AG04449 (cell line): Measurements from ENCODE around the gene TMEM116.

ENCODE experiments used
- CTCF ChIA-PET: fragments of 350-600 bp; formaldehyde crosslinking; extraction: SDS; loops from one replicate; lab custom pipeline; 2021; ENCODE audit warnings: antibody characterized with exemption; lab: Yijun Ruan, JAX
- POLR2A ChIA-PET: fragments of 400-600, 350-600 bp; formaldehyde crosslinking; extraction: SDS; loops from one replicate; lab custom pipeline; 2020; ENCODE audit warnings: antibody characterized with exemption, inconsistent platforms; lab: Yijun Ruan, JAX
- DNase-seq: peaks from one replicate; pipeline ENCODE4 v3.0.0-alpha.2; 2010; ENCODE audit warnings: low read depth, low spot score
- H3K4me3 ChIP-seq: 2 replicates; pipeline ENCODE4 v1.5.1; 2011; ENCODE audit warnings: low read depth, mild to moderate bottlenecking, control low read depth, low read length
- TF ChIP-seq, protein P1 (sequence below): IDR thresholded peaks from one replicate; pipeline ENCODE4 v1.5.1; 2011; ENCODE audit warnings: mild to moderate bottlenecking, moderate library complexity, low read length, control low read depth, inconsistent platforms; ENCODE audit not compliant: insufficient read depth; ENCODE audit errors: missing control alignments

TMEM116 gene

DNA sequence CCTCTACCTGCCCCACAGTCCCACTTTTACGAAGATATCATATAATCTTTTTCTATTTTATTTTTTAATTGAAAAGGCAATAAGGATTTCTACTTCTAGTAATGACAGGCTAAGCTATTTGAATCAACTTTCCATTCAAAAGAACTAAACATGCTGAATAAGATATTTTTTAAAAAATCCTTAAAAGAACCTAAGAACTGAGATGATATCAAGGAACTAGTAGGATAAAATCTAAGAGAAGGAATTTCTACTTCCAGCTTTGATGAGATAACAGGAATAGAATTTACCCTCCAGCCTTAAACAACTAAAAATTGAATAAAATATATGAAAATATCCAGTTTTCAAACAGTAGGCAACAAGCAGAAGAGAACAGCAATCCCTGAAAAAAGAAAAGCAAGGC is 69.0 kb downstream of the TMEM116 start:
- POLR2A ChIA-PET, result no interaction called here
- TF ChIP-seq, protein P1, sequence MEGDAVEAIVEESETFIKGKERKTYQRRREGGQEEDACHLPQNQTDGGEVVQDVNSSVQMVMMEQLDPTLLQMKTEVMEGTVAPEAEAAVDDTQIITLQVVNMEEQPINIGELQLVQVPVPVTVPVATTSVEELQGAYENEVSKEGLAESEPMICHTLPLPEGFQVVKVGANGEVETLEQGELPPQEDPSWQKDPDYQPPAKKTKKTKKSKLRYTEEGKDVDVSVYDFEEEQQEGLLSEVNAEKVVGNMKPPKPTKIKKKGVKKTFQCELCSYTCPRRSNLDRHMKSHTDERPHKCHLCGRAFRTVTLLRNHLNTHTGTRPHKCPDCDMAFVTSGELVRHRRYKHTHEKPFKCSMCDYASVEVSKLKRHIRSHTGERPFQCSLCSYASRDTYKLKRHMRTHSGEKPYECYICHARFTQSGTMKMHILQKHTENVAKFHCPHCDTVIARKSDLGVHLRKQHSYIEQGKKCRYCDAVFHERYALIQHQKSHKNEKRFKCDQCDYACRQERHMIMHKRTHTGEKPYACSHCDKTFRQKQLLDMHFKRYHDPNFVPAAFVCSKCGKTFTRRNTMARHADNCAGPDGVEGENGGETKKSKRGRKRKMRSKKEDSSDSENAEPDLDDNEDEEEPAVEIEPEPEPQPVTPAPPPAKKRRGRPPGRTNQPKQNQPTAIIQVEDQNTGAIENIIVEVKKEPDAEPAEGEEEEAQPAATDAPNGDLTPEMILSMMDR, result no peak
- DNase-seq, result no peak
- no peak overlapping the region for H3K4me3 ChIP-seq
- CTCF ChIA-PET, result interaction anchor here (0.7 to 4.2 kb wide), 19 partner anchors 10 to 467 kb away, joined by 3 to 21 read pairs (median 3); partner anchors contain the start of genes ERP29, MAPKAPK5 and TMEM116

- ChIA-PET CTCF (interaction anchor here (4.2 kb wide), 1 partner anchor 71 kb away, joined by 21 read pairs; the partner anchor contains the start of genes ERP29 and TMEM116), POLR2A (no interaction called here)
- no peak overlapping the region for H3K4me3 ChIP-seq
- TF ChIP-seq, protein P1, result no peak
- peak; percentile 46 for DNase-seq
These were observed 70.4 kb downstream of the TMEM116 start for GRCh38 chr12:111942557-111942956.

GRCh38 chr12:111937429-111937828 is 75.5 kb downstream of the TMEM116 start:
- H3K4me3 ChIP-seq, result no peak overlapping the region
- ChIA-PET POLR2A (no interaction called here), CTCF (interaction anchor here (1.3 kb wide), 1 partner anchor 17 kb away, joined by 4 read pairs; no protein-coding TSS in a partner anchor)
- TF ChIP-seq, protein P1, result no peak
- DNase-seq, result peak; percentile 31

DNA sequence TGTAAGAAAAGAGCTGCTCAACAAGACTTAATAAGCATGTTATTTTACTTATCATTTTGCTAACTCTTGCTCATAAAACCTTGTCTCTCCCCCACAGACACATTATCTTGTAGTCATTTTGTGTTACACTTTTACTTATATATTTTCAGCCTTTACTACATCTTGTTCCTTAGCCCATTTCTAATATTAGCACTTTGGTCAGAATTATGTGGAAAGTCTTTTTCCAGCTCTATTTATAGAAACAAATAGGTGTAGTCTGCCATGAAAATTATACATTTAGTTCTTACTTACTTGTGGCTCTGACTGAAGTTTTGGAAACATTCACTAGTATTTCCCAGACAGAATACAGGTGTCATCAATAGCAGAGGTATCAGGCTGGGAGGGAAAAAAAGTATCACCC is 76.1 kb downstream of the TMEM116 start:
- TF ChIP-seq, protein P1, result no peak
- POLR2A ChIA-PET, result interaction anchor here (0.6 kb wide), 1 partner anchor 15 kb away, joined by 4 read pairs; no protein-coding TSS in a partner anchor
- DNase-seq, result no peak
- CTCF ChIA-PET, result interaction anchor here (1.3 kb wide), 1 partner anchor 16 kb away, joined by 4 read pairs; no protein-coding TSS in a partner anchor
- H3K4me3 ChIP-seq, result no peak overlapping the region

DNA sequence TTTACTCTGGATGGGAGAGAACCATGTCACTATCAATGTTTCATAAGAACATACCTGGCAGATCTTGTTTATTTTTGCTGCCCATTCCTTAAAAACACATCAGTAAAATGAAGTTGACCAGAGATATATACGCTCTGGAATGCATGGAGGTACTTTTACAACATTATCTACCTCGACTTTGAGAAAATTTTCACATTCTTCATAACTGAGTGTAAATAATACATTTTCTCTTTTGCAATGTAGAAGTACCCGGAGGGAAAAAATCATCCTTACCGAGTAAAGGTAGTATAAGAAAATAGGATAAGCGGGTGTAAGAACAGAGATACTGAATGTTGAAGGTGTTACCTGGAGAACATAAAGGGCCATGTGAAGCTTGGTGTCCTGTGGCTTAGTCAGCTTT is 80.7 kb downstream of the TMEM116 start:
- H3K4me3 ChIP-seq, result no peak overlapping the region
- CTCF ChIA-PET, result interaction anchor here (0.7 to 0.9 kb wide), 2 partner anchors 11 to 12 kb away, joined by 3 read pairs; no protein-coding TSS in a partner anchor
- no peak for DNase-seq
- TF ChIP-seq, protein P1, result no peak
- POLR2A ChIA-PET, result no interaction called here

- no peak for DNase-seq
- TF ChIP-seq, protein P1, result no peak
- H3K4me3 ChIP-seq, result no peak overlapping the region
- ChIA-PET CTCF (interaction anchor here (1.8 kb wide), 1 partner anchor 16 kb away, joined by 5 read pairs; no protein-coding TSS in a partner anchor), POLR2A (no interaction called here)
These were observed 85.6 kb downstream of the TMEM116 start for GRCh38 chr12:111927346-111927745.
